Adrenal gland (tissue), 5 donors: Measurements from ENCODE around the gene CFAP298.

Experiments
- POLR2A ChIP-seq, 2 donors: fragments of 450-650 bp; IDR thresholded peaks; one replicate each; pipeline ENCODE4 v1.6.1; 2017; ENCODE audit warnings: antibody characterized with exemption in 2 of 2, mild to moderate bottlenecking in 2 of 2, moderate library complexity in 1 of 2
- TF ChIP-seq, protein P1 (sequence below), 6 experiments: fragments of 450-650 bp in 4 of 6; fragments of 200-600 bp in 2 of 6; sonication (generic) in 1 of 6; IDR thresholded peaks; 1 replicate in 5 of 6; 2 replicates in 1 of 6; pipeline versions ENCODE4 v1.5.1 to v1.8.0; 2016 to 2021; ENCODE audit warnings: antibody characterized with exemption in 6 of 6, mild to moderate bottlenecking in 2 of 6, moderate library complexity in 1 of 6
- donor health status: DM: no; HTN: no; CAD: no.

DNA sequence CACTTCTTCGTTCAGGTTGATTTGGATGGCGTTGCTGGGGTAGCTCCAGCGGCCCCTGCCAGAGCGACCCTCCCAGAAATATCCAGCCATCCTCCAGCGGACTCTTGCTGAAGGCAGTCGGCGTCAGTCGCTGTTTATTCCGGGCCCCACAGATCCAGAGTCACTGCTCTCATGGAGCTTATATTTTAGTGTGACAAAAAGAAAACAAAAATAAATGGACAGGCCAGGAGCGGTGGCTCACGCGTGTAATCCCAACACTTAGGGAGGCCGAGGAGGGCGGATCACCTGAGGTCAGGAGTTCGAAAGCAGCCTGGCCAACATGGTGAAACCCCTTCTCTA, 791 bp upstream of the CFAP298 start:
- TF ChIP-seq, protein P1, sequence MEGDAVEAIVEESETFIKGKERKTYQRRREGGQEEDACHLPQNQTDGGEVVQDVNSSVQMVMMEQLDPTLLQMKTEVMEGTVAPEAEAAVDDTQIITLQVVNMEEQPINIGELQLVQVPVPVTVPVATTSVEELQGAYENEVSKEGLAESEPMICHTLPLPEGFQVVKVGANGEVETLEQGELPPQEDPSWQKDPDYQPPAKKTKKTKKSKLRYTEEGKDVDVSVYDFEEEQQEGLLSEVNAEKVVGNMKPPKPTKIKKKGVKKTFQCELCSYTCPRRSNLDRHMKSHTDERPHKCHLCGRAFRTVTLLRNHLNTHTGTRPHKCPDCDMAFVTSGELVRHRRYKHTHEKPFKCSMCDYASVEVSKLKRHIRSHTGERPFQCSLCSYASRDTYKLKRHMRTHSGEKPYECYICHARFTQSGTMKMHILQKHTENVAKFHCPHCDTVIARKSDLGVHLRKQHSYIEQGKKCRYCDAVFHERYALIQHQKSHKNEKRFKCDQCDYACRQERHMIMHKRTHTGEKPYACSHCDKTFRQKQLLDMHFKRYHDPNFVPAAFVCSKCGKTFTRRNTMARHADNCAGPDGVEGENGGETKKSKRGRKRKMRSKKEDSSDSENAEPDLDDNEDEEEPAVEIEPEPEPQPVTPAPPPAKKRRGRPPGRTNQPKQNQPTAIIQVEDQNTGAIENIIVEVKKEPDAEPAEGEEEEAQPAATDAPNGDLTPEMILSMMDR (IDR thresholded peaks at IDR 0.05) = no peak
- no peak for TF ChIP-seq POLR2A (IDR thresholded peaks at IDR 0.05)
